Vagina (tissue), 2 donors: ENCODE data around the gene F2R.

Experiments
- POLR2AphosphoS5 ChIP-seq, 2 donors: sonication (generic); formaldehyde crosslinking; IDR thresholded peaks; one replicate each; pipeline ENCODE4 v1.9.0; 2017; ENCODE audit warnings: antibody characterized with exemption in 2 of 2, mild to moderate bottlenecking in 2 of 2, low read depth in 1 of 2; ENCODE audit not compliant: insufficient read depth in 1 of 2
- TF ChIP-seq, protein P1 (sequence below), 3 experiments: fragments of 450-650 bp in 2 of 3; fragments of 200-600 bp in 1 of 3; sonication (generic) in 1 of 3; IDR thresholded peaks; one replicate each; pipeline ENCODE4 v1.5.1; 2017 to 2019; ENCODE audit warnings: antibody characterized with exemption in 3 of 3, mild to moderate bottlenecking in 2 of 3, moderate library complexity in 2 of 3

DNA sequence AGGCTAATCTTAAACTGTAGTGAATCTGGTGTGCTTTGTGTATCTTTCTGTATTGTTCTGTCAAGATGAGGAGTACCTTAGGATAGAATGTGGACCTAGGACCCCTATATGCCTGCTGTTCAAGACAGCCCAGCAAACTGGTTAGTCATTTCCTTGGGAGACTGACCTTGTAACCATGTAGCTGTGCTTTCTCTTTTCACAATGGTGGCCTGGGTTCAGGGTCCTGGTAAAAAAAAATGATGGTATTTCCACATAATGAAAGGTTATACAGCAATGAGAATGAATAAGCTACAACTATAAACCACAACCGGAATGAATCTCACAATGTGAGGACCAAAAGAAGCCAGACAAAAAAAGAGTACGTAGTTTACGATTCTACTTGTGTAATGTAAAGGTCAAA is 66.5 kb downstream of the F2R start:
- TF ChIP-seq, protein P1, sequence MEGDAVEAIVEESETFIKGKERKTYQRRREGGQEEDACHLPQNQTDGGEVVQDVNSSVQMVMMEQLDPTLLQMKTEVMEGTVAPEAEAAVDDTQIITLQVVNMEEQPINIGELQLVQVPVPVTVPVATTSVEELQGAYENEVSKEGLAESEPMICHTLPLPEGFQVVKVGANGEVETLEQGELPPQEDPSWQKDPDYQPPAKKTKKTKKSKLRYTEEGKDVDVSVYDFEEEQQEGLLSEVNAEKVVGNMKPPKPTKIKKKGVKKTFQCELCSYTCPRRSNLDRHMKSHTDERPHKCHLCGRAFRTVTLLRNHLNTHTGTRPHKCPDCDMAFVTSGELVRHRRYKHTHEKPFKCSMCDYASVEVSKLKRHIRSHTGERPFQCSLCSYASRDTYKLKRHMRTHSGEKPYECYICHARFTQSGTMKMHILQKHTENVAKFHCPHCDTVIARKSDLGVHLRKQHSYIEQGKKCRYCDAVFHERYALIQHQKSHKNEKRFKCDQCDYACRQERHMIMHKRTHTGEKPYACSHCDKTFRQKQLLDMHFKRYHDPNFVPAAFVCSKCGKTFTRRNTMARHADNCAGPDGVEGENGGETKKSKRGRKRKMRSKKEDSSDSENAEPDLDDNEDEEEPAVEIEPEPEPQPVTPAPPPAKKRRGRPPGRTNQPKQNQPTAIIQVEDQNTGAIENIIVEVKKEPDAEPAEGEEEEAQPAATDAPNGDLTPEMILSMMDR (IDR thresholded peaks at IDR 0.05): no peak
- no peak for TF ChIP-seq POLR2AphosphoS5 (IDR thresholded peaks at IDR 0.05; ENCODE audit: insufficient read depth in 1 of 2, low read depth in 1 of 2)
